ENCODE data around the gene PRPF19. TPM values are rescaled to one million over a fixed set of nuclear protein-coding genes. Genes with fewer than 3 reads are reported as not detected.
A peak's percentile ranks its signal among the peaks of the same experiment; 100 is the strongest.

PRPF19 gene
- total RNA-seq, 1 donor from 2014 or later = 59.8 TPM

DNA sequence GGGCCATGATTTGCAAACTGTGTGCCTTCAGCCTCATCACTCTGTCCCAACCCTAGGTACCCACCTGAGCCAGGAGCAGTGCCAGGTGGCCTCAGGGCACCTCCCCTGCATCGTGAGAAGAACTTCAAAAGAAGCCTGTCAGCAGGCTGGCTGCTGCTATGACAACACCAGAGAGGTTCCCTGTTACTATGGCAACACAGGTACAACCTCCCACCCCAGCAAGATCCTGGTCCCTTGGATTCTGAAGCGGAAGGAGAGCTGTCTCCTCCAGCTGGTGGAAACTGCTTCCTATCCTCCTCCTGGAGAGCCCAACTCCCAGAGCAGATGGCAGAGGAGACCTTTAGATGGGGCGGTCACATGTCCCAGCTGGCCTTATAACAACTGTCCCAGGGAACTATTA, 36.1 kb downstream of the PRPF19 start:
- H3K36me3 ChIP-seq = no peaks in the 10 kb centered on the region
- TF ChIP-seq, protein P1, sequence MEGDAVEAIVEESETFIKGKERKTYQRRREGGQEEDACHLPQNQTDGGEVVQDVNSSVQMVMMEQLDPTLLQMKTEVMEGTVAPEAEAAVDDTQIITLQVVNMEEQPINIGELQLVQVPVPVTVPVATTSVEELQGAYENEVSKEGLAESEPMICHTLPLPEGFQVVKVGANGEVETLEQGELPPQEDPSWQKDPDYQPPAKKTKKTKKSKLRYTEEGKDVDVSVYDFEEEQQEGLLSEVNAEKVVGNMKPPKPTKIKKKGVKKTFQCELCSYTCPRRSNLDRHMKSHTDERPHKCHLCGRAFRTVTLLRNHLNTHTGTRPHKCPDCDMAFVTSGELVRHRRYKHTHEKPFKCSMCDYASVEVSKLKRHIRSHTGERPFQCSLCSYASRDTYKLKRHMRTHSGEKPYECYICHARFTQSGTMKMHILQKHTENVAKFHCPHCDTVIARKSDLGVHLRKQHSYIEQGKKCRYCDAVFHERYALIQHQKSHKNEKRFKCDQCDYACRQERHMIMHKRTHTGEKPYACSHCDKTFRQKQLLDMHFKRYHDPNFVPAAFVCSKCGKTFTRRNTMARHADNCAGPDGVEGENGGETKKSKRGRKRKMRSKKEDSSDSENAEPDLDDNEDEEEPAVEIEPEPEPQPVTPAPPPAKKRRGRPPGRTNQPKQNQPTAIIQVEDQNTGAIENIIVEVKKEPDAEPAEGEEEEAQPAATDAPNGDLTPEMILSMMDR (IDR thresholded peaks at IDR 0.05) = no peak
- no peak overlapping the region for H3K4me3 ChIP-seq
- intact Hi-C loops (cut with DNase I) = no loop called here
- no peak overlapping the region for H3K27ac ChIP-seq
- no peaks in the 10 kb centered on the region for H3K9me3 ChIP-seq
- H3K4me1 ChIP-seq = peaks cover 20% of the 10 kb centered on the region
- no peaks in the 10 kb centered on the region for H3K27me3 ChIP-seq
- ATAC-seq (no peak), DNase-seq (peak; percentile 30)

DNA sequence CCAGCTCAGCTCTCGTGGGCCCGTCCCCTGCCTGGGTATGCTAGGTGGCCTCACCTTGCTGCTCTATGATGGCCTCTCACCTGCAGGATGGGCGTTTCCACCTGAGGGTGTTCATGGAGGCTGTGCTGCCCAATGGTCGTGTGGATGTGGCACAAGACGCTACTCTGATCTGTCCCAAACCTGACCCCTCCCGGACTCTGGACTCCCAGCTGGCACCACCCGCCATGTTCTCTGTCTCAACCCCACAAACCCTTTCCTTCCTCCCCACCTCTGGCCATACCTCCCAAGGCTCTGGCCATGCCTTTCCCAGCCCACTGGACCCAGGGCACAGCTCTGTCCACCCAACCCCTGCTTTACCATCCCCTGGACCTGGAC, 36.9 kb downstream of the PRPF19 start:
- Histone ChIP-seq H3K27ac (no peak overlapping the region), H3K9me3 (no peaks in the 10 kb centered on the region), H3K36me3 (no peaks in the 10 kb centered on the region), H3K4me1 (peaks cover 20% of the 10 kb centered on the region), H3K4me3 (no peak overlapping the region), H3K27me3 (no peaks in the 10 kb centered on the region)
- TF ChIP-seq, protein P1 (IDR thresholded peaks at IDR 0.05) = no peak
- intact Hi-C loops (cut with DNase I) = no loop called here
- DNase-seq = peak; percentile 53
- ATAC-seq = no peak

DNA sequence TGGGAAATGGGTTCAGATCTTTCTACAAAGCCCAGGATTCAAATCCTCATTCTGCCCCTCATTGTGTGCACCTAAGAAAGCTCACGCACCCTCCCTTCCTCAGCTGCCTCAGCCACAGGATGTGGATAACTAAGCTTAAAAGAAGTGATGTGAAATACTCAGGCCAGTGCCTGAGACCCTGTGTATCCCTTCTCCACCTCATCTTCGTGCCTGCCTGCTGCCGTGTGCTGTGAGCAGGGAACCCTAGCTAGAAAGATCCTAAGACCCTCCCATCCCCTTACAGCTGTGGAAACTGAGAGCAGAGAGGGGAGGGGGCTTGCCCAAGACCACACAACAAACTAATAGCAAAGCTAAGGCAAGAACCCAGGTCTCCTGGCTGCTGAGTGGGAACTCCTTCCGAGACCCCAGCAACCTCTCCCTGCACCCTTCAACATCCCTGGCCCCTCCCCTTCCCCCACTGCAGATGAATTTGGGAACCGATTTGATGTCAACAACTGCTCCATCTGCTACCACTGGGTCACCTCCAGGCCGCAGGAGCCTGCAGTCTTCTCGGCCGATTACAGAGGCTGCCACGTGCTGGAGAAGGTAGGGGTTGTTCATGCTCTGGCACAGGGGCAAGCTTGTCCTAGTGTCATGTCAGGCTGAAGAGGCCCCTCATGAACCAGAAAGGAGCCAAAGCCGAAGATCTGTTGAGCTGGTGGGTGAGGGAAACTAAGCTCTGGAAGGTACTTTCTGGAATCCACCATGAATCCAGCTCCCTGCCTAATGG, 37.5 kb downstream of the PRPF19 start:
- no peaks in the 10 kb centered on the region for H3K27me3 ChIP-seq
- TF ChIP-seq, protein P1 (IDR thresholded peaks at IDR 0.05) = no peak
- no peak overlapping the region for H3K27ac ChIP-seq
- ATAC-seq = no peak
- intact Hi-C loops (cut with DNase I) = no loop called here
- DNase-seq = peak; percentile 40
- no peaks in the 10 kb centered on the region for H3K36me3 ChIP-seq
- no peaks in the 10 kb centered on the region for H3K9me3 ChIP-seq
- peaks cover 20% of the 10 kb centered on the region for H3K4me1 ChIP-seq
- H3K4me3 ChIP-seq = no peak overlapping the region

DNA sequence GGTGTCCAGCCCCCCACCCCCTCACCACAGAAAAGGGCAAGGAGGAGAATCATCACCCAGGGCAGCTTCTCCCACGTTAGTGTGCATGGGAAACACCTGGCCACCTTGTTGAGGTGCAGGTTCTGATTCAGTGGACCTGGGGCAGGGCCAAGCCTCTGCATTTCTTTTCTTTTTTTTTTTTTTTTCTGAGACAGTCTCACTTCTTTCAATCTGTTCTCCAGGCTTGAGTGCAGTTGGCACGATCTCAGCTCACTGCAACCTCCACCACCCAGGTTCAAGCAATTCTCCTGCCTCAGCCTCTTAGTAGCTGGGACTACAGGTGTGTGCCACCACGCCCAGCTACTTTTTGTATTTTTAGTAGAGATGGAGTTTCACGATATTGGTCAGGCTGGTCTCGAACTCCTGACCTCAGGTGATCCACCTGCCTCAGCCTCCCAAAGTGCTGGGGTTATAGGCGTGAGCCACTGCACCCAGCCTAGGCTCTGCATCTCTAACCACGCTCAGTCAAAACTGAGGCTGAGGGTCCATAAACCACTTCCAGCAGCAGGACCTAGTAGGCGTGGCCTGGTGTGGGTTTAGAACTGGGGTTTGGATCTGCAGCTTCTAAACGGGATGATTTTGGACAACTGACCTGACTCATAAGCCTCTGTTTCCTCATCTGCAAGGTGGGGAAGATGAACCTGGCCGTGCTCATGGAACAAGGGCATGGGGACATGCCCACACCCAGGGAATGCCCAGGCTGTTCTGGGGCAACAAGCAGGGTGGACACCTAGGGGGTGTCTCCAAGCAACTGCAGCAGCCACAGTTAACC, 38.3 kb downstream of the PRPF19 start:
- peak; percentile 11 for DNase-seq
- Histone ChIP-seq H3K27me3 (no peaks in the 10 kb centered on the region), H3K27ac (no peak overlapping the region), H3K4me3 (no peak overlapping the region), H3K4me1 (peaks cover 20% of the 10 kb centered on the region), H3K9me3 (no peaks in the 10 kb centered on the region), H3K36me3 (no peaks in the 10 kb centered on the region)
- TF ChIP-seq, protein P1 (IDR thresholded peaks at IDR 0.05) = no peak
- ATAC-seq = no peak
- intact Hi-C loops (cut with DNase I) = no loop called here

DNA sequence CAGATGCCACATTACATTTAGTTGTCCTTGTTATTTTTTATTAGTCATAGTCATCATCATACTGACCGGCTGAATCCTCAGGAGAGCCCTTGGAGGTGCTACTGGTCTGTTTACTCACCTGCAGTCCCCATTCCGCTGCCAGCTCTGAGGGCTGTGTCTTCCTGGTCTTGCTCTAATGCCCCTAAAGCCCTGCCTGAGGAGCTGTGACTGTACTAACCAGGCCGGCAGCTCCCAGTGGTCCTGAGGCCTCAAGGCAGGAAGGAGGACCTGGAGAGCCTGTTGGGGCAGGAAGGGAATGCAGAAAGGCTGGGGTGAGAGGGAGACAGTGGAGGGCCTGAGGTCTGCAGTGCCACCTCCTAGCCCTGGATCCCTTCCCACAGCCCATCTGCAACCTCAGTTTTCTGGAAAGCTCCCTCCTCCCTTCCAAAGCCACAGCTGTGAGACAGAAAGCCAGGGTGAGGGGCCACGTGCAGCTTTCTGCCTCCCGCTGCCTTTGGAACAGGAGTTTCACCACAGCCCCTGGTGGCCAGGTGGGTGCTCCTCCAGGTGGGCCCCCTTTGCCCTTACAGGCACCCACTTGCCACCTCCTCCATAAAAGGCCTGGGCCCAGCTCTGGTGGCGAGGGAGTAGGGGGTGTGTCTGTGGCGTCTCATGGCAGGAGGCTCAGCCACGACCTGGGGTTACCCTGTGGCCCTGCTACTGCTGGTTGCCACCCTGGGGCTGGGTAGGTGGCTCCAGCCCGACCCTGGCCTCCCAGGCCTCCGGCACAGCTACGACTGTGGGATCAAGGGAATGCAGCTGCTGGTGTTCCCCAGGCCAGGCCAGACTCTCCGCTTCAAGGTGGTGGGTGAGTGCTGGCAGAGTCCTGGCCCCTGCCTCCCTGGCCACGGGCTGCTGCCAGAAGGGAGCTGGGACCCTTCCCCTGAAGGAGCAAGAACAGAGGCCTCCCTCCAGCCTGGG, 39.2 kb downstream of the PRPF19 start, which contains the start of gene ZP1:
ZP1 (plus strand) TSS at position 632 of the 960 bp plus-strand sequence; CDS start at position 652, 20 bp downstream.
- intact Hi-C loops (cut with DNase I) = no loop called here
- H3K36me3 ChIP-seq = no peaks in the 10 kb centered on the region
- H3K9me3 ChIP-seq = no peaks in the 10 kb centered on the region
- no peak within 1 kb of the TSS for H3K4me3 ChIP-seq
- no peak within 1 kb of the TSS for H3K27ac ChIP-seq
- DNase-seq = peak; percentile 48
- TF ChIP-seq, protein P1 (IDR thresholded peaks at IDR 0.05) = no peak
- no peak for ATAC-seq
- peaks cover 13% of the 10 kb centered on the region for H3K4me1 ChIP-seq
- no peaks in the 10 kb centered on the region for H3K27me3 ChIP-seq
